OCI-LY1 (cell line): ENCODE results near the gene CLK2.

Source experiments
- EZH2 ChIP-seq: fragments of 200-600 bp; sonication (generic), shearing (Covaris generic); IDR thresholded peaks from 2 replicates; pipeline ENCODE4 v1.8.0; 2017; ENCODE audit warnings: borderline replicate concordance, mixed run types, mild to moderate bottlenecking, antibody characterized with exemption, low read length, moderate library complexity, mixed read lengths
- TF ChIP-seq, protein P1 (sequence below): fragments of 200-600 bp; sonication (generic), shearing (Covaris generic); IDR thresholded peaks from 2 replicates; pipeline ENCODE4 v1.5.1; 2017; ENCODE audit warnings: mild to moderate bottlenecking, antibody characterized with exemption, low read length, moderate library complexity, mixed read lengths

DNA sequence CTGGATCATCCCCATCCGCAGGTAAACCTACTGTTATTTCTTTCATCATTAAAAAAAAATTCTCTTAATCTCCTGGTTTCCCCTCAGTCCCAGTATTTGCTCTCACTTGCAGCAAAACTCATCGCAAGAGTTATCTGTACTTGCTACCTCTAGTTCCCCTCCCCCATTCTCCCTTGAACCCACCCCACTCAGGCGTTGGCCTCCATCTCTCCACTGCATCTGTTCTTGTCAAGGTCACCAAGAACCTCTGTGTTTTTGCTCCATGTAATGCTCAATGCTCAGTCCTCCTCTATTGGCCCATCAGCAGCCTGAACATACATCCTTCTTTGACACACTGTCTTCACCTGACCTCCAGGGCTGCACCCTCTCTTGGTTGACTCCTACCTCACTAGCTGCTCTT is 23.4 kb upstream of the CLK2 start:
- TF ChIP-seq, protein P1, sequence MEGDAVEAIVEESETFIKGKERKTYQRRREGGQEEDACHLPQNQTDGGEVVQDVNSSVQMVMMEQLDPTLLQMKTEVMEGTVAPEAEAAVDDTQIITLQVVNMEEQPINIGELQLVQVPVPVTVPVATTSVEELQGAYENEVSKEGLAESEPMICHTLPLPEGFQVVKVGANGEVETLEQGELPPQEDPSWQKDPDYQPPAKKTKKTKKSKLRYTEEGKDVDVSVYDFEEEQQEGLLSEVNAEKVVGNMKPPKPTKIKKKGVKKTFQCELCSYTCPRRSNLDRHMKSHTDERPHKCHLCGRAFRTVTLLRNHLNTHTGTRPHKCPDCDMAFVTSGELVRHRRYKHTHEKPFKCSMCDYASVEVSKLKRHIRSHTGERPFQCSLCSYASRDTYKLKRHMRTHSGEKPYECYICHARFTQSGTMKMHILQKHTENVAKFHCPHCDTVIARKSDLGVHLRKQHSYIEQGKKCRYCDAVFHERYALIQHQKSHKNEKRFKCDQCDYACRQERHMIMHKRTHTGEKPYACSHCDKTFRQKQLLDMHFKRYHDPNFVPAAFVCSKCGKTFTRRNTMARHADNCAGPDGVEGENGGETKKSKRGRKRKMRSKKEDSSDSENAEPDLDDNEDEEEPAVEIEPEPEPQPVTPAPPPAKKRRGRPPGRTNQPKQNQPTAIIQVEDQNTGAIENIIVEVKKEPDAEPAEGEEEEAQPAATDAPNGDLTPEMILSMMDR, result no peak
- no peak for TF ChIP-seq EZH2
